ENCODE measurements around the gene ZNF488. TPM values are rescaled to one million over a fixed set of nuclear protein-coding genes. Genes with fewer than 3 reads are reported as not detected.

The ZNF488 gene
- polyA plus RNA-seq, 1 donor from 2014 or later: 0.85 TPM

DNA sequence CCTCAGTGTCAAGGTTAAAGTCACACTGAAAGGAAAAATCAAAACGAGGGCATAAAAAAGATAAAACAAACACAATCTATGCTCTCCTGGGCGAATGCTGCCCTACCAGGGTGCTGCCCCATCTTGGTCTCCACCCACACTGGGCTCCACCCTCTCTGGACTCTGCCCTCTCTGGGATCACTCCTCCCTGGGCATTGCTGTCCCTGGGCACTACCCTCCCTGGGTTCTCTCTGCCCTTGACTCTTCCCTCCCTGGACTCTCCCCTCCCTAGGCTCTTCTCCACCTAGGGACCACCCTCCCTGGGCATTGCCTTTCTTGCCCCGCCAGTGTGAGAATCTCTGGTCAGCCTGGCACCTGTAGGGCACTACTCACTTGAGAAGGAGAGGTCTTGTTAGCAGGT is 53.3 kb downstream of the ZNF488 start:
- Histone ChIP-seq H4K20me1 (ENCODE audit: insufficient read depth) (no peaks in the 10 kb centered on the region), H3K9me2 (ENCODE audit: insufficient read depth, low read length) (no peaks in the 10 kb centered on the region), H3K36me3 (ENCODE audit: insufficient read depth, low read length) (no peaks in the 10 kb centered on the region), H3K79me2 (replicated peaks; ENCODE audit: insufficient read depth, low read length) (no peaks in the 10 kb centered on the region), H3K4me3 (ENCODE audit: low read length) (no peak overlapping the region), H3K9me3 (ENCODE audit: low read length) (no peaks in the 10 kb centered on the region), H3K27ac (ENCODE audit: low read length) (no peak overlapping the region), H3K4me2 (ENCODE audit: low read length) (no peak overlapping the region), H3K9ac (ENCODE audit: low read length) (no peak overlapping the region), H3F3A (ENCODE audit: insufficient read depth, low read length, poor library complexity, severe bottlenecking) (no peaks in the 10 kb centered on the region), H2AFZ (ENCODE audit: low read depth, low read length) (no peak overlapping the region), H3K27me3 (ENCODE audit: insufficient read depth, low read depth, low read length) (no peaks in the 10 kb centered on the region)
- TF ChIP-seq, protein P1, sequence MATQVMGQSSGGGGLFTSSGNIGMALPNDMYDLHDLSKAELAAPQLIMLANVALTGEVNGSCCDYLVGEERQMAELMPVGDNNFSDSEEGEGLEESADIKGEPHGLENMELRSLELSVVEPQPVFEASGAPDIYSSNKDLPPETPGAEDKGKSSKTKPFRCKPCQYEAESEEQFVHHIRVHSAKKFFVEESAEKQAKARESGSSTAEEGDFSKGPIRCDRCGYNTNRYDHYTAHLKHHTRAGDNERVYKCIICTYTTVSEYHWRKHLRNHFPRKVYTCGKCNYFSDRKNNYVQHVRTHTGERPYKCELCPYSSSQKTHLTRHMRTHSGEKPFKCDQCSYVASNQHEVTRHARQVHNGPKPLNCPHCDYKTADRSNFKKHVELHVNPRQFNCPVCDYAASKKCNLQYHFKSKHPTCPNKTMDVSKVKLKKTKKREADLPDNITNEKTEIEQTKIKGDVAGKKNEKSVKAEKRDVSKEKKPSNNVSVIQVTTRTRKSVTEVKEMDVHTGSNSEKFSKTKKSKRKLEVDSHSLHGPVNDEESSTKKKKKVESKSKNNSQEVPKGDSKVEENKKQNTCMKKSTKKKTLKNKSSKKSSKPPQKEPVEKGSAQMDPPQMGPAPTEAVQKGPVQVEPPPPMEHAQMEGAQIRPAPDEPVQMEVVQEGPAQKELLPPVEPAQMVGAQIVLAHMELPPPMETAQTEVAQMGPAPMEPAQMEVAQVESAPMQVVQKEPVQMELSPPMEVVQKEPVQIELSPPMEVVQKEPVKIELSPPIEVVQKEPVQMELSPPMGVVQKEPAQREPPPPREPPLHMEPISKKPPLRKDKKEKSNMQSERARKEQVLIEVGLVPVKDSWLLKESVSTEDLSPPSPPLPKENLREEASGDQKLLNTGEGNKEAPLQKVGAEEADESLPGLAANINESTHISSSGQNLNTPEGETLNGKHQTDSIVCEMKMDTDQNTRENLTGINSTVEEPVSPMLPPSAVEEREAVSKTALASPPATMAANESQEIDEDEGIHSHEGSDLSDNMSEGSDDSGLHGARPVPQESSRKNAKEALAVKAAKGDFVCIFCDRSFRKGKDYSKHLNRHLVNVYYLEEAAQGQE (IDR thresholded peaks at IDR 0.05; ENCODE audit: borderline replicate concordance): no peak
- no peak for TF ChIP-seq RAD21 (conservative IDR thresholded peaks at IDR 0.05)
- TF ChIP-seq SMC3 (conservative IDR thresholded peaks at IDR 0.05; ENCODE audit: poor library complexity): no peak
- no peak for TF ChIP-seq TAF1 (IDR thresholded peaks at IDR 0.05; ENCODE audit: low read depth)
- no peak for TF ChIP-seq EZH2 (IDR thresholded peaks at IDR 0.05; ENCODE audit: borderline replicate concordance, insufficient read depth, low read length, poor library complexity, severe bottlenecking)
- TF ChIP-seq, protein P2, sequence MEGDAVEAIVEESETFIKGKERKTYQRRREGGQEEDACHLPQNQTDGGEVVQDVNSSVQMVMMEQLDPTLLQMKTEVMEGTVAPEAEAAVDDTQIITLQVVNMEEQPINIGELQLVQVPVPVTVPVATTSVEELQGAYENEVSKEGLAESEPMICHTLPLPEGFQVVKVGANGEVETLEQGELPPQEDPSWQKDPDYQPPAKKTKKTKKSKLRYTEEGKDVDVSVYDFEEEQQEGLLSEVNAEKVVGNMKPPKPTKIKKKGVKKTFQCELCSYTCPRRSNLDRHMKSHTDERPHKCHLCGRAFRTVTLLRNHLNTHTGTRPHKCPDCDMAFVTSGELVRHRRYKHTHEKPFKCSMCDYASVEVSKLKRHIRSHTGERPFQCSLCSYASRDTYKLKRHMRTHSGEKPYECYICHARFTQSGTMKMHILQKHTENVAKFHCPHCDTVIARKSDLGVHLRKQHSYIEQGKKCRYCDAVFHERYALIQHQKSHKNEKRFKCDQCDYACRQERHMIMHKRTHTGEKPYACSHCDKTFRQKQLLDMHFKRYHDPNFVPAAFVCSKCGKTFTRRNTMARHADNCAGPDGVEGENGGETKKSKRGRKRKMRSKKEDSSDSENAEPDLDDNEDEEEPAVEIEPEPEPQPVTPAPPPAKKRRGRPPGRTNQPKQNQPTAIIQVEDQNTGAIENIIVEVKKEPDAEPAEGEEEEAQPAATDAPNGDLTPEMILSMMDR (IDR thresholded peaks at IDR 0.05; ENCODE audit: poor library complexity, severe bottlenecking): no peak
- no peak for TF ChIP-seq POLR2AphosphoS5 (IDR thresholded peaks at IDR 0.05)
- no peak for TF ChIP-seq EP300 (conservative IDR thresholded peaks at IDR 0.05; ENCODE audit: poor library complexity, severe bottlenecking)
- no peak for TF ChIP-seq MXI1 (conservative IDR thresholded peaks at IDR 0.05; ENCODE audit: poor library complexity, severe bottlenecking)

DNA sequence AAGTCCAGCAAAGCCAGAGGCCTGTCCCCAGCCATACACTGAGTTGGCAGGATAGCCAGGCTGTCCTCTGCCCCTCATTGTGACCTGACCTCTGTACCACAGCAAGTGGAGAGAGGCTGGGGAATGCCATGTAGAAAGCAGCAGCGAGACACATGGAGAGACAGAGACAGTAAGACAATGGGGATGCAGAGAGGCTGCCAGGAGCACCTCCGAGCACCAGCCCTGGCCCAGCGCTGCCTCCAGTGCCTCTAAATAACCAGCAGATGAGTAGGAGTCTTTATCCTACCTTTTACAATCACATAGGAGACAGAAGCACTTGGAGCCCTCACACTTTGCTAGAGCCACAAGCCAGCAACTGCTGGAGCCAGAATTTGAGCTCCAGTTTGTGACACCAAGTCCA is 53.7 kb downstream of the ZNF488 start:
- Histone ChIP-seq H3K4me2 (ENCODE audit: low read length) (no peak overlapping the region), H3K79me2 (replicated peaks; ENCODE audit: insufficient read depth, low read length) (no peaks in the 10 kb centered on the region), H3K27me3 (ENCODE audit: insufficient read depth, low read depth, low read length) (no peaks in the 10 kb centered on the region), H3K36me3 (ENCODE audit: insufficient read depth, low read length) (no peaks in the 10 kb centered on the region), H2AFZ (ENCODE audit: low read depth, low read length) (no peak overlapping the region), H4K20me1 (ENCODE audit: insufficient read depth) (no peaks in the 10 kb centered on the region), H3K4me3 (ENCODE audit: low read length) (no peak overlapping the region), H3K9ac (ENCODE audit: low read length) (no peak overlapping the region), H3K9me2 (ENCODE audit: insufficient read depth, low read length) (no peaks in the 10 kb centered on the region), H3K27ac (ENCODE audit: low read length) (no peak overlapping the region), H3F3A (ENCODE audit: insufficient read depth, low read length, poor library complexity, severe bottlenecking) (no peaks in the 10 kb centered on the region), H3K9me3 (ENCODE audit: low read length) (no peaks in the 10 kb centered on the region)
- TF ChIP-seq EP300 (conservative IDR thresholded peaks at IDR 0.05; ENCODE audit: poor library complexity, severe bottlenecking): no peak
- TF ChIP-seq POLR2AphosphoS5 (IDR thresholded peaks at IDR 0.05): no peak
- no peak for TF ChIP-seq EZH2 (IDR thresholded peaks at IDR 0.05; ENCODE audit: borderline replicate concordance, insufficient read depth, low read length, poor library complexity, severe bottlenecking)
- TF ChIP-seq RAD21 (conservative IDR thresholded peaks at IDR 0.05): no peak
- no peak for TF ChIP-seq SMC3 (conservative IDR thresholded peaks at IDR 0.05; ENCODE audit: poor library complexity)

All from neural cell (in vitro differentiated cells).